ENCODE measurements around the gene CD40LG.

The CD40LG gene

DNA sequence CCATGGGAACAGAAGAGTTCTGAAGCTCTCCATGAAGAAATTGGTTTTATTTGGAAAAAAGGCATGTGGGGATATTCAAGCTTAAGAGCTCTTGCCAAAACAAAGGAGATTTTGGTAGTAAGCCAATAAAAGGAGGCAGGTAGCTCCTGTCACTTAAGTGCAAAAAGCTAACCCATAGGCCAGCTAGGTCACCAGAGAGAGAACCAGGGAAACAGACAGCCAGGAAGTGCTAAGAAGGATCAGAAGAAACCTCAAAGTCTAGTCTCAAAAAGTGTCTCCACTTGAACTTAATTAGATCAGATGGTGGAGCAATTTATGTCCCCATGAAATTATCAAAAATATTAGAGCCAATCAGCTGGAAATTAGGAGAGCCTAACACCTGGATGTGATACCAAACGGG lies 49.2 kb downstream of the CD40LG start:
- Mint-ChIP-seq H3K4me1 (peaks cover 55% of the 10 kb centered on the region), H3K4me3 (no peak overlapping the region), H3K27me3 (no peaks in the 10 kb centered on the region), H3K27ac (peak overlapping the region; percentile 75), H3K9me3 (peaks cover 23% of the 10 kb centered on the region), H3K36me3 (ENCODE audit: low read depth) (peaks cover 34% of the 10 kb centered on the region)
- DNase-seq (no peak), ATAC-seq (no peak)

DNA sequence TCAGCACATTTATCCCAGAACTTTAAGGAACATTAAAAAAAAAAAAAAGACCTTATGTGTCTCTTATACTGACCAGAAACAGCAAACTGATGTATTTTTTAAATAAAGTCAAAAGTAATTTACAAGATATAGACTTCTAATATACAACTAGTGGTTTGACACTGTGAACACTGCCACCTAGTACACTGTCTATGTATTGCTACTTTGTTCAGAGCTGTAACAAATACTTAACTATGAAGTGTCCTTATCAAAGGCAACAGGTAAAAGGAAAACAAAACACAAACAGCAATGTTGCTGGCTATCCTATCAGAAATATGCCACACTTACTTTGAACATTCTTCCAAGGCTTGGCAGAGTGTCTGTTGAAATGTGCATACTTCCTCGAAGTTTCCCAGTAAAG lies 60.4 kb downstream of the CD40LG start:
- peaks cover 28% of the 10 kb centered on the region for H3K36me3 Mint-ChIP-seq (ENCODE audit: low read depth)
- no peak for DNase-seq
- peaks cover 60% of the 10 kb centered on the region for H3K4me1 Mint-ChIP-seq
- H3K9me3 Mint-ChIP-seq, result no peaks in the 10 kb centered on the region
- H3K4me3 Mint-ChIP-seq, result no peak overlapping the region
- ATAC-seq, result no peak
- H3K27me3 Mint-ChIP-seq, result no peaks in the 10 kb centered on the region
- H3K27ac Mint-ChIP-seq, result no peak overlapping the region
